Measurements from ENCODE around the gene JAK1. TPM values are rescaled to one million over a fixed set of nuclear protein-coding genes. Genes with fewer than 3 reads are reported as not detected.

JAK1 gene
- total RNA-seq, 1 donor from 2014 or later: 65.1 TPM

DNA sequence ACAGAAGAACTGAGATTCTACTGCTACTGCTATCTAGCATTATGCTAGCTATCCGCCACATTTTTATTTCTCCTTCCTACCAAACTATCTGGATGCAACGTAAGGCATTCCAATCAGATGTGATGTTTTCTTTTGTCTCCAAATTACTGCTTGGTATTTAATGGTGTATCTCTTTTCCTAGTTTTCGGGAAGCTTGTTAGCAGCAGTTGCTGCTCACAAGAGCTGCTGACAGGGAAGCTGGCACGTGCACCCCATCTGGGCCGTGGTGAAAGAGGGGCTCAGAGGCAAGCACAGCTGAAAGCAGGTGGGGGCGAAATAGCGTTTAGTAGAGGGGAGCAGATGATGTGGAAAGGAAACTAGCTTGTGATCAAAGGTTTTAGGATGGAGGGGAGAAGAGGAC is 57.3 kb downstream of the JAK1 start:
- H3K9me3 Mint-ChIP-seq: no peaks in the 10 kb centered on the region
- peaks cover 8% of the 10 kb centered on the region for H3K4me1 Mint-ChIP-seq
- TF ChIP-seq, protein P1, sequence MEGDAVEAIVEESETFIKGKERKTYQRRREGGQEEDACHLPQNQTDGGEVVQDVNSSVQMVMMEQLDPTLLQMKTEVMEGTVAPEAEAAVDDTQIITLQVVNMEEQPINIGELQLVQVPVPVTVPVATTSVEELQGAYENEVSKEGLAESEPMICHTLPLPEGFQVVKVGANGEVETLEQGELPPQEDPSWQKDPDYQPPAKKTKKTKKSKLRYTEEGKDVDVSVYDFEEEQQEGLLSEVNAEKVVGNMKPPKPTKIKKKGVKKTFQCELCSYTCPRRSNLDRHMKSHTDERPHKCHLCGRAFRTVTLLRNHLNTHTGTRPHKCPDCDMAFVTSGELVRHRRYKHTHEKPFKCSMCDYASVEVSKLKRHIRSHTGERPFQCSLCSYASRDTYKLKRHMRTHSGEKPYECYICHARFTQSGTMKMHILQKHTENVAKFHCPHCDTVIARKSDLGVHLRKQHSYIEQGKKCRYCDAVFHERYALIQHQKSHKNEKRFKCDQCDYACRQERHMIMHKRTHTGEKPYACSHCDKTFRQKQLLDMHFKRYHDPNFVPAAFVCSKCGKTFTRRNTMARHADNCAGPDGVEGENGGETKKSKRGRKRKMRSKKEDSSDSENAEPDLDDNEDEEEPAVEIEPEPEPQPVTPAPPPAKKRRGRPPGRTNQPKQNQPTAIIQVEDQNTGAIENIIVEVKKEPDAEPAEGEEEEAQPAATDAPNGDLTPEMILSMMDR (IDR thresholded peaks at IDR 0.05; ENCODE audit: unreplicated experiment): no peak
- DNase-seq (ENCODE audit: low spot score in 2 of 2, unreplicated experiment in 2 of 2): no peak
- H3K27ac Mint-ChIP-seq: no peak overlapping the region
- no peaks in the 10 kb centered on the region for H3K27me3 Mint-ChIP-seq (ENCODE audit: low read depth)
- H3K36me3 Mint-ChIP-seq: no peaks in the 10 kb centered on the region
- no peak overlapping the region for H3K4me3 Mint-ChIP-seq

DNA sequence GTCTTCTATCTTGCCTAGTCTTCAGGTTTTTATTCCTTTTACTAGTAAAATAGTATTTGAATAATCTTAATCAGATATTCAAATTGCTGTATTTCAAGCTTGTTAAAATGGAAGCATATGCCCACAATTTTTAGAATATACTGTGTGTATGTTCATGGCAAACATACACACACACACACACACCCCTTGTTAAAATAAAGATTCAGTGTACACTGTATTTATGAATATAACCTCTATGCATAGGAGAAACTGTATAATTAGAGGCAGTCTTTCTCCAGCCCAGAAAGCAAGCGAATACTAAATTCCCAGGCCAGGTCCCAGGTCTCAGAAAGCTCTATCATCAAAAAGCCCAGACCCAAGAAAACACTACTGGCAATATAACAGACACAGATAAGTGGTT is 57.8 kb downstream of the JAK1 start:
- no peaks in the 10 kb centered on the region for H3K9me3 Mint-ChIP-seq

DNA sequence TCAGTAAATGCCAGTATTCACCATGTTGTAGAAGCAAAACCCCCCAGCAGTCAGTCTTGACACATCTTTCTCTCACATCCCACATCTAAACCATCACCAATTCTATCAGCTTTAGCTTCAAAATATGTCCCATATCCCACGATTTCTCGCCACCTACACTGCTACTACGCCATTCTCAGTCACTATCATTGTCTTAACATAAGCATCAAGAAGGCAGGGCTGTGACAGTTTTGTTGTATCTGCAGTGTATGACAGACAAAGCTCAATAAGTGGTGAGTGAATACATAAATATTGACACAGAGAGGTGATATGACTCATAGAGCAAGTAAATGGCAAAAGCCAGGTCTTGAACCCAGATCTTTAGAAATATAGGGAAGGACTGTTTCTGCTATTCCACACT is 59.9 kb downstream of the JAK1 start:
- no peaks in the 10 kb centered on the region for H3K36me3 Mint-ChIP-seq
- H3K27ac Mint-ChIP-seq: no peak overlapping the region
- DNase-seq (ENCODE audit: low spot score in 2 of 2, unreplicated experiment in 2 of 2): no peak
- no peaks in the 10 kb centered on the region for H3K27me3 Mint-ChIP-seq (ENCODE audit: low read depth)
- H3K4me3 Mint-ChIP-seq: no peak overlapping the region
- H3K4me1 Mint-ChIP-seq: peaks cover 4% of the 10 kb centered on the region
- no peaks in the 10 kb centered on the region for H3K9me3 Mint-ChIP-seq
- TF ChIP-seq, protein P1 (IDR thresholded peaks at IDR 0.05; ENCODE audit: unreplicated experiment): no peak

More for the DNA sequence above, 57.8 kb downstream of the JAK1 start:
- no peak overlapping the region for H3K4me3 Mint-ChIP-seq
- DNase-seq (ENCODE audit: low spot score in 2 of 2, unreplicated experiment in 2 of 2): no peak
- H3K4me1 Mint-ChIP-seq: peaks cover 4% of the 10 kb centered on the region
- no peak overlapping the region for H3K27ac Mint-ChIP-seq
- TF ChIP-seq, protein P1 (IDR thresholded peaks at IDR 0.05; ENCODE audit: unreplicated experiment): no peak
- H3K27me3 Mint-ChIP-seq (ENCODE audit: low read depth): no peaks in the 10 kb centered on the region
- no peaks in the 10 kb centered on the region for H3K36me3 Mint-ChIP-seq

DNA sequence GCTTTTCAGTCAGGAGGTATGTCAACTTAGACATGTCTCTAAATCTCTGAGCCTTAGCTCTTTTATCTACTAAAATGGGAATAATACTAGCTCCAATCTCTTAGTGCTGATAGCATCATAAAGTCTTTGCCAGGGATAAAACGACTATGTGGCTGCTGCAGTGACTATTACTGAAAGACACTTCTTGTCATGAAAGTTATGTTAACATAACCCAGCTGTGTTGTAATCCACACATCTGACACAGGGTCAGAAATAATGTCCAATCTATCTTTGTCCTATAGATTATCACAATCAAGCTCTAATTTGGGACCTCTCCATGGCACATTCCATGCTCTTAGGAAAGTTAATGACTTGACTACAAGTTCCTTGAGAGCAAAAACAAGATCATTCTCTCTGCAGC is 62.8 kb downstream of the JAK1 start:
- Mint-ChIP-seq H3K4me3 (no peak overlapping the region), H3K9me3 (no peaks in the 10 kb centered on the region), H3K27ac (no peak overlapping the region), H3K27me3 (ENCODE audit: low read depth) (no peaks in the 10 kb centered on the region), H3K4me1 (peaks cover 4% of the 10 kb centered on the region), H3K36me3 (no peaks in the 10 kb centered on the region)
- DNase-seq (ENCODE audit: low spot score in 2 of 2, unreplicated experiment in 2 of 2): no peak
- TF ChIP-seq, protein P1 (IDR thresholded peaks at IDR 0.05; ENCODE audit: unreplicated experiment): no peak

DNA sequence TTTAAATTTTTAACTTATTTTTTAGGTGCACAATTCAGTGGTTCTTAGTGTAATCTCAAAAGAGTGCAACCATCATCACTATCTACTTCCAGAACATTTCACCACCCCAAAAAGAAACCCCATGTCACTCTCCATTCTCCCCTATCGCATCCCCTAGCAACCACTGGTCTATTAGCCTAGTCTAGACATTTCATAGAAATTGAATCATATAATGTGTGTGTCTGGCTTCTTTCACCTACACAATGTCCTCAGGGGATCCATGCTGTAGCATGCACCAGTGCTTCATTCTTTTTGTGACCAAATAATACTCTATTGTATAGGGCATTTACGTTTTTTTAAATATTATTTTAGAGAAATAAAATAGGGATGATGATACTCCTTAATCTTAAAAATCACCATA is 64.7 kb downstream of the JAK1 start:
- Mint-ChIP-seq H3K9me3 (no peaks in the 10 kb centered on the region), H3K27ac (no peak overlapping the region), H3K4me1 (peaks cover 11% of the 10 kb centered on the region), H3K27me3 (ENCODE audit: low read depth) (no peaks in the 10 kb centered on the region), H3K36me3 (no peaks in the 10 kb centered on the region), H3K4me3 (no peak overlapping the region)
- no peak for DNase-seq (ENCODE audit: low spot score in 2 of 2, unreplicated experiment in 2 of 2)
- TF ChIP-seq, protein P1 (IDR thresholded peaks at IDR 0.05; ENCODE audit: unreplicated experiment): no peak

DNA sequence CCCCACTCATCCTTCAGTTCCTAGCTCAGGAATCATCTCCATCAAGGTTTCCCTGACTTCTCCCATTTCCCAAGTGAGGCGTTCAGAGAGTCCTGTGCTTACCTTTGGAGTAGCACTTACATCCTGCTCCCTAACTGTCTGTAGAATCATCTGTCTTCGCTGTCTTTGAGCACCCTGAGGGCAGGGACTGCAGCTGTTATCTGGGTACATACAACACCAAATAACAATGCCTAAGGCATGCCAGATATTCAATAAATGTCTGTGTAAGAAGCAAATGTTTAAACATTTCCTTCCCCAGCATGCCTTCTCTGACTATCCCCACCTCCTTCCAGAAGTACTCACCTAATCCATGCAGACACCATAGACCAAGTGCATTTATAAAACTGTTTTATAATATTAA is 65.4 kb downstream of the JAK1 start:
- Mint-ChIP-seq H3K27me3 (ENCODE audit: low read depth) (no peaks in the 10 kb centered on the region), H3K27ac (no peak overlapping the region), H3K9me3 (no peaks in the 10 kb centered on the region), H3K36me3 (no peaks in the 10 kb centered on the region), H3K4me3 (no peak overlapping the region), H3K4me1 (peaks cover 16% of the 10 kb centered on the region)
- no peak for DNase-seq (ENCODE audit: low spot score in 2 of 2, unreplicated experiment in 2 of 2)
- TF ChIP-seq, protein P1 (IDR thresholded peaks at IDR 0.05; ENCODE audit: unreplicated experiment): no peak
